ENCODE results near the gene PON3. TPM values are rescaled to one million over a fixed set of nuclear protein-coding genes. Genes with fewer than 3 reads are reported as not detected.
A peak's percentile ranks its signal among the peaks of the same experiment; 100 is the strongest.

PON3 gene
- total and polyA plus RNA-seq, 2 experiments from 2014 or later: 1.4 to 1.6 TPM

DNA sequence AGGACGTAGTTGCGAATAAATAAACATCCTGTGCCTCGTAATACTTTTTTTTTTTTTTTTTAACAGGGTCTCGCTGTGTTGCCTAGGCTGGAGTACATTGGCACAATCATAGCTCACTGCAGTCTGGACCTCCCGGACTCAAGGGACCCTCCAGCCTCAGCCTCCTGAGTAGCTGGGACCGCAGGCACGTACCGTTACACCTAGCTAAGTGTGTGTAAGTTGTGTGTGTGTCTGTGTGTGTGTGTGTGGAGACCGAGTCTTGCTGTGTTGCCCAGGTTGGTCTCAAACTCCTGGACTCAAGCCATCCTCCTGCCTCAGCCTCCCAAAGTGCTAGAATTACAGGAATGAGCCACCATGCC lies 39.2 kb upstream of the PON3 start (continued):
- TF ChIP-seq ZNF331 (CRISPR knock-in tag; IDR thresholded peaks at IDR 0.05; ENCODE audit: low read depth): no peak
- TF ChIP-seq, protein P1, sequence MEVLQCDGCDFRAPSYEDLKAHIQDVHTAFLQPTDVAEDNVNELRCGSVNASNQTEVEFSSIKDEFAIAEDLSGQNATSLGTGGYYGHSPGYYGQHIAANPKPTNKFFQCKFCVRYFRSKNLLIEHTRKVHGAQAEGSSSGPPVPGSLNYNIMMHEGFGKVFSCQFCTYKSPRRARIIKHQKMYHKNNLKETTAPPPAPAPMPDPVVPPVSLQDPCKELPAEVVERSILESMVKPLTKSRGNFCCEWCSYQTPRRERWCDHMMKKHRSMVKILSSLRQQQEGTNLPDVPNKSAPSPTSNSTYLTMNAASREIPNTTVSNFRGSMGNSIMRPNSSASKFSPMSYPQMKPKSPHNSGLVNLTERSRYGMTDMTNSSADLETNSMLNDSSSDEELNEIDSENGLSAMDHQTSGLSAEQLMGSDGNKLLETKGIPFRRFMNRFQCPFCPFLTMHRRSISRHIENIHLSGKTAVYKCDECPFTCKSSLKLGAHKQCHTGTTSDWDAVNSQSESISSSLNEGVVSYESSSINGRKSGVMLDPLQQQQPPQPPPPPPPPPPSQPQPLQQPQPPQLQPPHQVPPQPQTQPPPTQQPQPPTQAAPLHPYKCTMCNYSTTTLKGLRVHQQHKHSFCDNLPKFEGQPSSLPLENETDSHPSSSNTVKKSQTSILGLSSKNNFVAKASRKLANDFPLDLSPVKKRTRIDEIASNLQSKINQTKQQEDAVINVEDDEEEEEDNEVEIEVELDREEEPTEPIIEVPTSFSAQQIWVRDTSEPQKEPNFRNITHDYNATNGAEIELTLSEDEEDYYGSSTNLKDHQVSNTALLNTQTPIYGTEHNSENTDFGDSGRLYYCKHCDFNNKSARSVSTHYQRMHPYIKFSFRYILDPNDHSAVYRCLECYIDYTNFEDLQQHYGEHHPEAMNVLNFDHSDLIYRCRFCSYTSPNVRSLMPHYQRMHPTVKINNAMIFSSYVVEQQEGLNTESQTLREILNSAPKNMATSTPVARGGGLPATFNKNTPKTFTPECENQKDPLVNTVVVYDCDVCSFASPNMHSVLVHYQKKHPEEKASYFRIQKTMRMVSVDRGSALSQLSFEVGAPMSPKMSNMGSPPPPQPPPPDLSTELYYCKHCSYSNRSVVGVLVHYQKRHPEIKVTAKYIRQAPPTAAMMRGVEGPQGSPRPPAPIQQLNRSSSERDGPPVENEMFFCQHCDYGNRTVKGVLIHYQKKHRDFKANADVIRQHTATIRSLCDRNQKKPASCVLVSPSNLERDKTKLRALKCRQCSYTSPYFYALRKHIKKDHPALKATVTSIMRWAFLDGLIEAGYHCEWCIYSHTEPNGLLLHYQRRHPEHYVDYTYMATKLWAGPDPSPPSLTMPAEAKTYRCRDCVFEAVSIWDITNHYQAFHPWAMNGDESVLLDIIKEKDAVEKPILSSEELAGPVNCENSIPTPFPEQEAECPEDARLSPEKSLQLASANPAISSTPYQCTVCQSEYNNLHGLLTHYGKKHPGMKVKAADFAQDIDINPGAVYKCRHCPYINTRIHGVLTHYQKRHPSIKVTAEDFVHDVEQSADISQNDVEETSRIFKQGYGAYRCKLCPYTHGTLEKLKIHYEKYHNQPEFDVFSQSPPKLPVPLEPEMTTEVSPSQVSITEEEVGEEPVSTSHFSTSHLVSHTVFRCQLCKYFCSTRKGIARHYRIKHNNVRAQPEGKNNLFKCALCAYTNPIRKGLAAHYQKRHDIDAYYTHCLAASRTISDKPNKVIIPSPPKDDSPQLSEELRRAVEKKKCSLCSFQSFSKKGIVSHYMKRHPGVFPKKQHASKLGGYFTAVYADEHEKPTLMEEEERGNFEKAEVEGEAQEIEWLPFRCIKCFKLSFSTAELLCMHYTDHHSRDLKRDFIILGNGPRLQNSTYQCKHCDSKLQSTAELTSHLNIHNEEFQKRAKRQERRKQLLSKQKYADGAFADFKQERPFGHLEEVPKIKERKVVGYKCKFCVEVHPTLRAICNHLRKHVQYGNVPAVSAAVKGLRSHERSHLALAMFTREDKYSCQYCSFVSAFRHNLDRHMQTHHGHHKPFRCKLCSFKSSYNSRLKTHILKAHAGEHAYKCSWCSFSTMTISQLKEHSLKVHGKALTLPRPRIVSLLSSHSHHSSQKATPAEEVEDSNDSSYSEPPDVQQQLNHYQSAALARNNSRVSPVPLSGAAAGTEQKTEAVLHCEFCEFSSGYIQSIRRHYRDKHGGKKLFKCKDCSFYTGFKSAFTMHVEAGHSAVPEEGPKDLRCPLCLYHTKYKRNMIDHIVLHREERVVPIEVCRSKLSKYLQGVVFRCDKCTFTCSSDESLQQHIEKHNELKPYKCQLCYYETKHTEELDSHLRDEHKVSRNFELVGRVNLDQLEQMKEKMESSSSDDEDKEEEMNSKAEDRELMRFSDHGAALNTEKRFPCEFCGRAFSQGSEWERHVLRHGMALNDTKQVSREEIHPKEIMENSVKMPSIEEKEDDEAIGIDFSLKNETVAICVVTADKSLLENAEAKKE (CRISPR knock-in tag; IDR thresholded peaks at IDR 0.05): no peak
- TF ChIP-seq, protein P2, sequence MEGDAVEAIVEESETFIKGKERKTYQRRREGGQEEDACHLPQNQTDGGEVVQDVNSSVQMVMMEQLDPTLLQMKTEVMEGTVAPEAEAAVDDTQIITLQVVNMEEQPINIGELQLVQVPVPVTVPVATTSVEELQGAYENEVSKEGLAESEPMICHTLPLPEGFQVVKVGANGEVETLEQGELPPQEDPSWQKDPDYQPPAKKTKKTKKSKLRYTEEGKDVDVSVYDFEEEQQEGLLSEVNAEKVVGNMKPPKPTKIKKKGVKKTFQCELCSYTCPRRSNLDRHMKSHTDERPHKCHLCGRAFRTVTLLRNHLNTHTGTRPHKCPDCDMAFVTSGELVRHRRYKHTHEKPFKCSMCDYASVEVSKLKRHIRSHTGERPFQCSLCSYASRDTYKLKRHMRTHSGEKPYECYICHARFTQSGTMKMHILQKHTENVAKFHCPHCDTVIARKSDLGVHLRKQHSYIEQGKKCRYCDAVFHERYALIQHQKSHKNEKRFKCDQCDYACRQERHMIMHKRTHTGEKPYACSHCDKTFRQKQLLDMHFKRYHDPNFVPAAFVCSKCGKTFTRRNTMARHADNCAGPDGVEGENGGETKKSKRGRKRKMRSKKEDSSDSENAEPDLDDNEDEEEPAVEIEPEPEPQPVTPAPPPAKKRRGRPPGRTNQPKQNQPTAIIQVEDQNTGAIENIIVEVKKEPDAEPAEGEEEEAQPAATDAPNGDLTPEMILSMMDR (conservative IDR thresholded peaks at IDR 0.05; ENCODE audit: low read depth in 2 of 2): no peak

DNA sequence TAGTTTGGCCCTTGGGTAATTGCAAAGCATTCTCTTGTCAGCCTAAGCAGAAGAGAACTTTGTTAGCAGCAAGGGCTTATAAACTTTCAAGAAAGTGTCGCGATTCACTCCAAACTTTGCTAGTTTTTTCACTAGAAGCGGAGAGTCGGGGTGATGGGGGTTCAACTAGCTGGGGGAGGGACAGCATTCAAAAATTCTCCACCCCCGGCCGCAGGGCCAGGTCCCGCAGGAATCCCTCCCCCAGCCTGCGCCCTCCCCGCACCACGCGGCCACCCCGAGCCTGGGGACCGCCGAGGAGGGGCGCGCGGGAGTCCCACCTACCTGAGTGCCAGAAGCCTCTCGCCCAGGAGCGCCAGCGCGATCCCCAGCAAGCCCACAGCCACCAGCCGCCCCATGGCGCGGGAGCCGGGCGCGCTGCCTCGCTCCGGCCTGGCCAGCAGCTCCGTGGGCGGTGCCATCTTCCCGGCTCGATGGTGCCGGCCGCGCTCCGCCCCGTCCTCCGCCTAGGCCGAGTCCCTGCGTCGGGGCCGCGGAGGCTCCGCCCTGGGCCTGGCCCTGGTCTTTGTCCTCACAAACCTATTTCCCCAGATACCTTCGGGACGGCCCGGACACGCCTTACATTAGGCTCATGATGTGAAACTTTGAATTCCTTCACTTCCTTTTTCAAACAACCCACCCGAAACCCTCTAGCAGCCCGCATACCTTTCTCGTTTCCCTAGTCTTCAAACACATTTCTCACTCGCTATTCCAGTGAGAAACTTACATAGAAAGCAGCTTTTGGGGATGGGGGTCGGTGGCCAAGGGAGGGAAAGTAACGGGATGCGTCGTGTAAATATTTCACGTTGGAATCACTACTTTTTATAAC lies 38.6 kb upstream of the PON3 start, which contains the start of gene PON2:
Gene PON2, minus strand, starts transcription at position 472 of the 865 bp plus-strand sequence. Its CDS starts 77 bp downstream, at position 395.
- peak; percentile 90 for DNase-seq (ENCODE audit: low spot score)
- no peaks in the 10 kb centered on the region for H3K27me3 ChIP-seq (ENCODE audit: insufficient read depth)
- peaks cover 12% of the 10 kb centered on the region for H3K27me3 Mint-ChIP-seq (ENCODE audit: insufficient read depth, low read depth, poor library complexity)
- H3K27ac ChIP-seq (ENCODE audit: low read depth): peak within 1 kb of the TSS; percentile 57; the same call in 1 of the 2 replicates
- H3K9me2 ChIP-seq (ENCODE audit: insufficient read depth): peaks cover 4% of the 10 kb centered on the region; the same call in 1 of the 2 replicates
- H3K36me3 Mint-ChIP-seq (ENCODE audit: low read depth): peaks cover 7% of the 10 kb centered on the region; the same call in 1 of the 3 replicates
- H2AFZ ChIP-seq: peak within 1 kb of the TSS; percentile 85
- H4K20me1 ChIP-seq (replicated peaks; ENCODE audit: insufficient read depth): no peaks in the 10 kb centered on the region
- H3K4me3 Mint-ChIP-seq: peak within 1 kb of the TSS; percentile 87
- no peaks in the 10 kb centered on the region for H3K9me3 Mint-ChIP-seq
- H3K79me2 ChIP-seq (replicated peaks; ENCODE audit: insufficient read depth): peaks cover 17% of the 10 kb centered on the region
- peak within 1 kb of the TSS; percentile 58 for H3K4me3 ChIP-seq
- peaks cover 5% of the 10 kb centered on the region for H3K4me1 Mint-ChIP-seq
- H3K4me2 ChIP-seq: peak within 1 kb of the TSS; percentile 77
- H3K36me3 ChIP-seq (ENCODE audit: insufficient read depth): no peaks in the 10 kb centered on the region
- TF ChIP-seq STAT1 (IDR thresholded peaks at IDR 0.05; ENCODE audit: unreplicated experiment): no peak
- TF ChIP-seq JUNB (IDR thresholded peaks at IDR 0.05; ENCODE audit: unreplicated experiment): no peak
- no peak for TF ChIP-seq EZH2phosphoT487 (IDR thresholded peaks at IDR 0.05; ENCODE audit: unreplicated experiment)
- TF ChIP-seq POLR2AphosphoS5 (IDR thresholded peaks at IDR 0.05; ENCODE audit: low read depth): peak; percentile 79
- no peaks in the 10 kb centered on the region for H3F3A ChIP-seq (replicated peaks; ENCODE audit: low read depth)
- peak within 1 kb of the TSS; percentile 95 for H3K27ac Mint-ChIP-seq
- H3K4me1 ChIP-seq (ENCODE audit: insufficient read depth): no peaks in the 10 kb centered on the region
- peak; percentile 99 for ATAC-seq
